GM19467 (cell line): Measurements from ENCODE around the gene GABARAP.

Source experiments
- ATAC-seq: cut with Tn5 transposase; IDR thresholded peaks from one replicate; pipeline ENCODE4 v1.9.1; 2021; ENCODE audit warnings: mild to moderate bottlenecking, moderate library complexity; ENCODE audit not compliant: unreplicated experiment

GABARAP gene

GRCh38 chr17:7223375-7223774 is 18.9 kb downstream of the GABARAP start:
- ATAC-seq: no peak

GRCh38 chr17:7222972-7223292 is 19.3 kb downstream of the GABARAP start:
- ATAC-seq: no peak

GRCh38 chr17:7222093-7222971 is 19.9 kb downstream of the GABARAP start:
- no peak for ATAC-seq

GRCh38 chr17:7221278-7222092 is 20.8 kb downstream of the GABARAP start:
- ATAC-seq: no peak

- ATAC-seq: no peak
Measured at GRCh38 chr17:7220593-7221277, 21.5 kb downstream of the GABARAP start.

GRCh38 chr17:7219812-7220592 is 22.2 kb downstream of the GABARAP start, which contains the start of the genes ACADVL and DLG4:
Gene ACADVL, plus strand, starts transcription at chr17:7219938. Its CDS starts 47 bp downstream, at chr17:7219985.
Gene DLG4, minus strand, starts transcription at chr17:7219836.
- no peak for ATAC-seq

GRCh38 chr17:7219229-7219811 is 22.9 kb downstream of the GABARAP start:
- ATAC-seq: no peak

GRCh38 chr17:7218758-7219157 is 23.5 kb downstream of the GABARAP start:
- ATAC-seq: no peak

GRCh38 chr17:7218166-7218565 is 24.1 kb downstream of the GABARAP start:
- ATAC-seq: no peak

GRCh38 chr17:7217113-7217987 is 24.9 kb downstream of the GABARAP start:
- no peak for ATAC-seq

- ATAC-seq: no peak
Measured at GRCh38 chr17:7216242-7217112, 25.8 kb downstream of the GABARAP start.

- ATAC-seq: no peak
Measured at GRCh38 chr17:7215652-7216180, 26.5 kb downstream of the GABARAP start.

- ATAC-seq: no peak
Measured at GRCh38 chr17:7215136-7215638, 27.1 kb downstream of the GABARAP start.

GRCh38 chr17:7214300-7215135 is 27.7 kb downstream of the GABARAP start:
- ATAC-seq: peak; percentile 74

GRCh38 chr17:7213895-7214299 is 28.4 kb downstream of the GABARAP start:
- ATAC-seq: no peak

GRCh38 chr17:7211491-7212273 is 30.6 kb downstream of the GABARAP start:
- ATAC-seq: no peak
